NCI-H446 treated with DMSO at 0.1 percent for 48 hours (cell line): ENCODE data around the gene USP47.

Experiments used
- DNase-seq: peaks from one replicate; lab custom pipeline; 2025; lab: John Stamatoyannopoulos, UW

Gene USP47

GRCh38 chr11:11966354-11966741, 124.6 kb downstream of the USP47 start:
- no peak for DNase-seq

GRCh38 chr11:11966826-11967668, 125.3 kb downstream of the USP47 start:
- DNase-seq, result no peak

DNA sequence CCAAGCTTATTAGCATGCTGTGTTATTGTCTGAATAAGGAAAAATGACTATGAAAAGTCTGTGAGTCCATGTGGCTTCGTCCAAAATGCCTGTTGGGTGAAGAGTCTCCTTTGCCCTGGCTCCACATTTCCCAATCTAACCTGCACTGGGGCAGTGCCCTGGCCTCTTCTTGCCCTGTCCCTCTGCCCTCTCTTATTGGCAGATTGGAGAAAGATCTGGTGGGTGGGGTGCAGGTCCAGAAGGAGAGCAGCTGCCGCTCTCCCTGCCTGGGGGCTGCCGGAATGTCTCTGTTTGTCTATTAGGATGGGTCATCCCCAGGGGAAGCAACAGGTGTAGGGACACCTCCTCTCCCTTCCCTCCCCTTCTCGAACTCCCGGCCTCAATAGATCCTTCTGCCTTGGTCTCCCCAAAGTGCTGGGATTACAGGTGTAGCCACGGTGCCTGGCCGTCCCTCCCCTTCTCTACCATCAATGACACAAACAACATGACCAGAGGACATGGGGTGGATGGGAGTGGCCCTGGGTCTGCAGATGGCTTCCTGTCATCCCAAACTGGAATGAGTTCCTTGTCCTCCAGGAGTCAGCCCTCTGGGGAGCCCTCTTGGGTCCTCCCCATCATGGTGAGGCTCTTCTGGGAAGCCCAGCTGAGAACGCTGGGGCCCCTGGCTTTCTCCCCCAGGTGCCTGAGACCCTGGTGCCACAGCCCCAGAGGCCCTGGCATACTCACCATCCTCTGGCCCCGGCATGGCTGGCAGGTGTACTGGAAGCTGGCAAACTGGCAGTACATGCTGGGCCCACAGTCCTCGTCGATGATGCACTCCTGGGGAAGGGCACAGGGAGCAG, 126.1 kb downstream of the USP47 start:
- no peak for DNase-seq

- DNase-seq, result peak; percentile 81
Measured at GRCh38 chr11:11968511-11969280, 126.9 kb downstream of the USP47 start.

DNA sequence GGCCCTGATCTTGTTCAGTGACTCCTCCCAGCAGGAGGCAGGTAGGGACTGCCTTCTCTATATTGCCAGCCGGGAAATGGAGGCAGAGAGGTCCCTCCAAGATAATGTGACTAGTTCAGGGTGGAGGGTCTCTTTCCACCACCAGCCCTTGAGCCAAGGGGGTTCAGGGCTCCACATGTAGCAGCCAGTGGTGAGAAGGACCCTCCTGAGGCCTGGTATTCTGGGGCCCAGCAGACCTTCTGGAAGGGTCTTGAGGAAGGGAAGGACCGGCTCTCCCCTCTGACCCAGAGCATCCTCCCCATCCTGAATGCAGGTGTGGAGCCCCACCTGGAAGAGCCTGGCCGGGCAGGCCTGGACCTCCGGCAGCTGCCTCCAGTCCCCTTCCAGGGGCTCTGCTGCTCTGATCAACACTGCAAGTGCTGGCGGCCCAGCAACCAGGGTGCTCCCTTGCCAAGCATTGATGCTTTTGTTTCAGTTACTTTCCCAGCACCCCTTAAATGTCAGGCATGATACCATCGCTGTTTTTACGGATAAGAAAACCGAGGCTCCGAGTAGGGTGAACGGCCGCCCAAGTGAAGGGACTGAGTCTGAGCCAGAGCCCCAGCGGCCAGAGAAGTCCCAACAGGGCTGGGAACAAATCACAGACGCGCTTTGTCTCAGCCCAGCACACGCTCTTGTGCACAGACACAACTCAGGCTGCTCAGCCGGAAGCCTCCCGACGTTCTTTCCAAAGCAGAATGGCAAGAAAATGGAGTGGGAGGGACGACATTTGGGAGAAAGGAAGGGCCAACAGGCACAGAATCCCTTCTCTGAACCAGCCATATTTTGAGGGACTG, 127.8 kb downstream of the USP47 start:
- no peak for DNase-seq

DNA sequence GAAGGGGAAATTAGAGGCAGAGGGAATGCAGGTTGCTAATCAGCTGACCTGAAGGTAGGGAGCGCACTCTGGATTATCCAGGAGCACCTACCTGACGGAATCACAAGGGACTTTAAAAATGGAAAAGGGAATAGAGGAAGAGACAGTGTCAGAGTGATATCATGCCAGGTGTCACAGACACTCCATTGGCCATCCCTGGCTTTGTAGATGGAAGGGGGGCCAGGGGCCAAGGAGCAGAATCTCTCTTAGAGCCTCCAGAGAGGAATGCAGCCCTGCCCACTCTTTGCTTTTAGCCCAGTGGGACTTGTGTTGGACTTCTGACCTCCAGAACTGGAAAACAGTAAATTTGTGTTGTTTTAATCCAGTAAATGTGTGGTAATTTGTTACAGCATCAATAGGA, 128.8 kb downstream of the USP47 start:
- no peak for DNase-seq

GRCh38 chr11:11971906-11972547, 130.3 kb downstream of the USP47 start:
- peak; percentile 26 for DNase-seq

DNA sequence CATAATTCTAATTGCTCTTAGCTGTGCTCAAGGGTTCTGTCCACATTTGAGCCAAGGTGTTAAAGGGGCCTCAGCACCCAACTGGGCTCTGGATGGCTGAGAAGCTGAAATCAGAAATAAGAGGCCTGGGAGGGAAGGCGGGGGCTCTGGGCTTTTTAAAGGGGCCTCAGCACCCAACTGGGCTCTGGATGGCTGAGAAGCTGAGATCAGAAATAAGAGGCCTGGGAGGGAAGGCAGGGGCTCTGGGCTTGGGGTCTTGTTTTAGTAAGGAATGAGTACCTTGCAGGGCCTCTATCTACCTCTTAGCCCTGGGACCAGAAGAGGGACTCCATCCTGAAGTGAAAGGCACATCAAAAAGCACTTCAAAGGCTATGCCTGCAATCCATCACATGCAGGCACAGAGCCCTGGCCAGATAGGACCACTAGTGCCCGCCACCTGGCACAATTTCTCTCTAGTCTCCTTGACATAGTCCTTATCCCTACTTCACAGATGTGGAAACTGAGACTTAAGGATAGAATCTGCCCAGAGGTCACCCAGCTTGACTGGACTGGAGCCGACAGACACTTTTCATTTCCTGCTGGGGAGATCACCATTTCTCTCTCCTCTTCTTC, 131.1 kb downstream of the USP47 start:
- no peak for DNase-seq

- peak; percentile 65 for DNase-seq
Measured at GRCh38 chr11:11973361-11973800, 131.6 kb downstream of the USP47 start.

- DNase-seq, result no peak
Measured at GRCh38 chr11:11973866-11974265, 132.1 kb downstream of the USP47 start.

- peak; percentile 63 for DNase-seq
Measured at GRCh38 chr11:11975201-11976092, 133.7 kb downstream of the USP47 start.

DNA sequence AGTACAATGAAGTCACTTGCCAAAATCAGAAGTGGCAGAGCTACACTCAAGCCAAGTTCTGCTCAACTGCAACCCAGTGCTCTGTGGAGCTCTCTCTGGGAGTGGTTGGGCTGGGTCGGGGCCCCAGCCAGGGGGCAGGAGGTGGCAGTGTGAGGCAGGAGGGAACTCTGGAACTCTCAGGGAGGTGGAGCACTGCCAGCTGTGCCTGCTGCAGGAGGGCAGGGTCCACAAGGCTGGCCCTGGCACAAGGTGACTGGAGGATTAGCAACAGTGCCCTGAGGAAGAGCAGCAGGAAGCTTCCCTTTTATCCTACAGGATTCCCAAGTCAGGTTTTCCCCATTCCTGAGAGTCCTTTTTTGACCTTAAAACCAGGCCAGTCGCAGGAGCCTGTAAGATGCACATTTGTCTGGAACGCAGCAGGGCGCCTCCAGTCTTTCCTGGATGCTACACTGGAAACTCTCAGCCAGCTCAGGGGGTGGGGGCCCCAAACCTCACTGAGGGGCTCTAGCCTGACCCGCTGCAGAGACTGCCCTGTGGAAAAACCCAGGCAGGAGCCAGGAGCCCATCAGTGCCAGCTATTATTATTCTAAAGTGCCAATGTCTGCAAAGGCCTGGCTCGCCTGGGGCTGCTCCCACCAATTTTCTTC, 134.8 kb downstream of the USP47 start:
- peak; percentile 23 for DNase-seq

- DNase-seq, result peak; percentile 65
Measured at GRCh38 chr11:11977206-11977938, 135.6 kb downstream of the USP47 start.

GRCh38 chr11:11978098-11978637, 136.4 kb downstream of the USP47 start:
- no peak for DNase-seq

GRCh38 chr11:11978792-11979487, 137.2 kb downstream of the USP47 start:
- peak; percentile 90 for DNase-seq

GRCh38 chr11:11979488-11980117, 137.8 kb downstream of the USP47 start:
- DNase-seq, result no peak

GRCh38 chr11:11980200-11980599, 138.4 kb downstream of the USP47 start:
- DNase-seq, result no peak
